GM18498 (cell line): ENCODE measurements around the gene TAS2R13.

ENCODE experiments used
- ATAC-seq: cut with Tn5 transposase; IDR thresholded peaks from one replicate; pipeline ENCODE4 v1.9.1; 2021; ENCODE audit warnings: mild to moderate bottlenecking, moderate library complexity; ENCODE audit not compliant: unreplicated experiment

Gene TAS2R13, protein sequence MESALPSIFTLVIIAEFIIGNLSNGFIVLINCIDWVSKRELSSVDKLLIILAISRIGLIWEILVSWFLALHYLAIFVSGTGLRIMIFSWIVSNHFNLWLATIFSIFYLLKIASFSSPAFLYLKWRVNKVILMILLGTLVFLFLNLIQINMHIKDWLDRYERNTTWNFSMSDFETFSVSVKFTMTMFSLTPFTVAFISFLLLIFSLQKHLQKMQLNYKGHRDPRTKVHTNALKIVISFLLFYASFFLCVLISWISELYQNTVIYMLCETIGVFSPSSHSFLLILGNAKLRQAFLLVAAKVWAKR

DNA sequence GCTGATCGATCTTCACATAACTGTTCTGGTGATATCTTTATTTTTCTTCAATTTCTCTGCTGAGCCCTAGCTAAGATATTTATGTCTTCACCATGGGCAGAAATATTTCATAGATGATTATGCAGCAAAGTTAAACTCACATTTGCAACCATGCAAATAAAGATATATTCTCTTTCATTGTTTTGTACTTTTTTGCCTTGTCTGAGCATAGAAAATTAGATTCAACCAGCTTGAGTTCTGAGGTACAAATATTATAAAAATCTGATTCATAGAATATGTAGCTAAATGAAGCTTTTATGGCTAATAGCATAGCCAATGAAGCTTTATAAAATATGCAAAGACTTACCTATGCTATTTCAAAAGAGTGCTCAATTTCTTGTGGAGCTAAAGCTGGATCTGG is at the start of gene TAS2R13:
Gene TAS2R13 (minus strand): TSS at position 101 of the 400 bp plus-strand sequence. CDS start 264 bp downstream, outside the sequence.
- no peak for ATAC-seq

DNA sequence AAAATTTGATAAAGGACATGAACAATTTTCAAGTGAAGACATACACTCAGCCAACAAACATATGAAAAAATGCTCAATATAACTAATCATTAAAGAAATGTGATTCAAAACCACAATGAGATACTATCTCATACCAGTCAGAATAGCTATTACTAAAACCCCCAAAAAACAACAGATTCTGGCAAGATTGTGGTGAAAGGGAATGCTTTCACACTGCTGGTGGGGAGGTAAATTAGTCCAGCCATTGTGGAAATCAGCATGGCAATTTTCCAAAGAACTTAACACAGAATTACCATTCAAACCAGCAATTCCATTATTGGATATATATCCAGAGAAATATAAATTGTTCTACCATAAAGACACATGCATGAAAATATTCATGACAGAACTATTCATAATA is 48.4 kb upstream of the TAS2R13 start:
- ATAC-seq: no peak

DNA sequence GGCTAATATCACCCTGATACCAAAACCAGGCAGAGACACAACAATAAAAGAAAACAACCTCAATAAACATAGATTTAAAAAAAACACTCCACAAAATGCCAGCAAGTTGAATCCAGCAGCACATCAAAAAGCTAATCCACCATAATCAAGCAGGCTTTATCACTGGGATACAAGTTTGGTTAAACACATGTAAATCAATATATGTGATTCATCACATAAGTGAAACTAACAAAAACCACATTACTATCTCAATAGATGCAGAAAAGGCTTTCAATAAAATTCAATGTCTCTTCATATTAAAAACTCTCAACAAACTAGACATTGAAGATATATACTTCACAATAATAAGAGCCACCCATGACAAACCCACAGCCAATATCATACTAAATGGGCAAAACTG is 46.7 kb upstream of the TAS2R13 start:
- no peak for ATAC-seq

DNA sequence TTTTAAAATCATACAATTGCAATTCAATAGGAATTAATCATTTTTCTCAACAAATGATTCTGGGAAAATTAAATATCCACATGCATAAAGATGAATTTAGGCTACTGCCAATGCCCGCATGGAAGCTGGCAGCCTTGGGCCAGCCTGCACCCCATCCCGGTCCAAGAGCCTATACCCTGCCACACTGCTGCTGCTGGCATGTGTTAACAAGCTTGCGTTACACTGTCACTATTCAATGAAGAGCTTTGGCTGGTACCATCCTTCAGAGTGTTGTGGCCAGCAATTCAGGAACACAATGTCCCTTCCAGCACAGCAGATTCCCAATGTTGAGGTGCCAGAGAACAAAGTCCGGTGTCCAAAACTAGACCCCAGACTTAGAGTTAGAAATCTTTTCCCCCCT is 43.3 kb upstream of the TAS2R13 start:
- no peak for ATAC-seq

DNA sequence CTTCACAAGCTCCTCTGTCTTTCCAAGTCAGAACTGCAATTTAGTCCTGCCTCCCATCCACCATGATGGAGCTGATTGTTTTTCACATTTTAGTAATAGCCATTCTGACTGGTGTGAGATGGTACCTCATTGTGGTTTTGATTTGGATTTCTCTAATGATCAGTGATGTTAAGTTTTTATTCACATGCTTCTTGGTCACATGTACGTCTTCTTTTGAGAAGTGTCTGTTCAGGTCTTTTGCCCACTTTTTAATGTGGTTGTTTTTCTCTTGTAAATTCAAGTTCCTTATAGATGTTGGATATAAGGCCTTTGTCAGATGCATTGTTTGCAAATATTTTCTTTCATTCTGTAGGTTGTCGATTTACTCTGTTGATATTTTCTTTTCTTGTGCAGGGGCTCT is 33.8 kb upstream of the TAS2R13 start:
- ATAC-seq: no peak

DNA sequence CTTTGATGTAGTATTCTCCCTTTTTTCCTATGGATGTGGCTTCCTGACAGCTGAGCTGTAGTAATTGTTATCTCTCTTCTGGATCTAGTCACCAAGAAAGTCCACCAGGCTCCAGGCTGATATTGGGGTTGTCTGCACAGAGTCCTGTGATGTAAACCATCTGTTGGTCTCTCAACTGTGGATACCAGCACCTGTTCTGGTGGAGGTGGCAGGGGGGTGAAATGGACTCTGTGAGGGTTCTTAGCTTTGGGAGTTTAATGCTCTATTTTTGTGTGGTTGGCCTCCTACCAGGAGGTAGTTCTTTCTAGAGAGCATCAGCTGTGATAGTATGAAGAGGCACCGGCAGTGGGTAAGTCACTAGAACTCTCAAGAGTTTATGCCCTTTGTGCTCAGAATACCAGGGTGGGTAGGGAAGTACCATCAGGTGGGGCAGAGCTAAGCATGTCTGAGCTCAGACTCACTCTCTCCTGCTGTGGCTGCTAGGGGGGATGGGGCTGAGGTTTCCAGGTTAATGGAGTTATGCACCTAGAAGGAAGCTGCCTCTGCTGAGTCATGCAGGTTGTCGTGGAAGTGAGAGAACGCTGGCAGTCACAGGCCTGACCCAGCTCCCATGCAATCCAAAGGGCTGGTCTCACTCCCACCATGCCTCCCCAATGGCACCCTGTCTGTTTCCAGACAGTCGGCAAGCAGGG is 32.7 kb upstream of the TAS2R13 start:
- ATAC-seq: no peak

DNA sequence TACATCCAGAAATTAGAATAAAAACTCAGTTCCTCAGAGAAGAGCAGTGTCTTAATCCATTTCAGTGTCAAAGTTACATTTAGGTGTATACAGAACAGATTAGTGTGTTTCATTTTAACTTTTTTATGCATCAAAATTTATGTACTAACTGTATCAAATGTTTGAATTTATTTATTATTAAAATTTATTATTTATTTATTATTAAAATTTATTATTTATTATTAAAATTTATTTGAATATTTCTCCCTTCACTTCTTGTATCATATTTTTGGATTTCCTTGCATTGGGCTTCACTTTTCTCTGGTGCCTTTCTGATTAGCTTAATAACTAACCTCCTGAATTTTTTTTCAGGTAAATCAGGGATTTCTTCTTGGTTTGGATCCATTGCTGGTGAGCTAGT is 32.0 kb upstream of the TAS2R13 start:
- no peak for ATAC-seq

DNA sequence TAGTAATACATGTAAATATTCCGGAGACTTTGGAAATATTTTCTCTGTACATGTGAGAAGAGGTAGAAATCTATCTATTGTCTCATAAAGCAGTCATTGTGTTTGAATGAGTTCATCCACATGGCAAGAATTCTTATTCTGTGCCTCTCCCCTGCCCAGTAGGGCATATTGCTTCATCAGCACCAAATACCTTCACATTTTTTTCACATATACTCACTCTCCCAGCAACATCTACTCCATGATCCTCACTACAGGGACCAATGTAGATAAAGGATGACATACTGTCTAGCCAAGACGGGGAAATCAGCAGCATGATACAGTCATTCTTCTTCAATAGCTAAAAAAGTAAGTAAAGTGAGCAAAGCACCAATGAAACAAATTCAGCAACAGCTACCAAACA is 31.0 kb upstream of the TAS2R13 start:
- no peak for ATAC-seq

DNA sequence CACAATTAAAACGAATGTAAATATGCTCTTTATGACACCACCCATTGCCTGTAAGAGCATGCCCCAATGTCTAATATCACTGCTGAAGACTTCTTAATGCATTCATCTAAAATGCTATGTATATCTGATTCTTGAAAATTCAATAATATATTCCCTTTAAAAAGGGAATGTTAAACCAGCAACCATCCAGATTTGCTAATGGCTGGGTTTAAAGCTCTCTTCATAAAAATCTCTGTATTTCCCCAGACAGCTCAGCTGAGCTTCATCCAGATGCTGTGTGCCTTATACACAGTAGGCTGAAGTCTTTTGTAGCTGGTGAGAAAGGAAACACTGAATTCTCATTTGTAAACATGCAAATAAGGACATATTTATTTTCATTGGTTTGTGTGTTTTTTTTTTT is 29.8 kb upstream of the TAS2R13 start, which contains the start of gene TAS2R14:
Gene TAS2R14 (minus strand): TSS at position 101 of the 400 bp plus-strand sequence. CDS start 56 bp downstream, at position 45.
- no peak for ATAC-seq

DNA sequence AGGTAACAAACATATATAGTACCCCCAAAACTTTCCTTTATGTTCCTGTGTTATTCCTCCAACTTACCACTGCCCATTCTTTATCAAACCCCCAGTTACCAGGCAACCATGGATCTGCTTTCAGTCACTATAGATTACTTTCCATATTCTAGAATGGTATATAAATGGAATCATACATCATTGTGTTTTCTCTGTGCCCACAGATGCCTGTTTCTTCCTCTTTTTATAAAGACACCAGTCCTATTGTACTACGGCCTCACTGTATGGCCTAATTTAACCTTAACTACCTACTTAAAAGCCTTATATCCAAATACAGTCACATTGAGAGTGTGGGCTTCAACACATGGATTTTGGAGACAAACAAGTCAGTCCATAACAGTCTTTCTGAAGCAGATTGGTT is 27.1 kb upstream of the TAS2R13 start:
- no peak for ATAC-seq

DNA sequence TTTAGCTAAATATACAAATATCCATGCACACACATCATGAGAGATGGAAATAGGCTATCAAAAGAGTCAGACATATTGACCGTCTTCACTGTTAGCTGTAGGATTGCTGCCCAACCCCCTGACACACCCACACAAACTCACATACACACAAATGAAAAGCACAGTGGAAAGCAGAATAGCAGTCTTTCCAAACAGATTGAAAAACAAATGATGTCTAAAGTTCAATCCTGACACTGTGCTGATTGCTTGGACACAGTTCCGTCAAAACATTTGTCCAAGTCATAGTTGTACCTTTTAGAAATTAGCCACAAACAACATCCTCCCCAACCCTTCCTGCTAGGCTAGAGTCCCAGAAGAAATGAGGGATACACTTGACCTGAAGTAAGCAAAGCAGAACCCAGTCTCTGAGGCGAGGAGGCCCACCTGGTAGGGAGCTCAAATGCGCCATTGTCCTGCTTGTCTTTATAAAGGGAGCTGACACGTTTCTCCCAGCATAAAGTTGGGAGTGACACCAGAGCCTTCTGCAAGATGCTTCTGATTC is 19.5 kb upstream of the TAS2R13 start, which contains the start of gene PRH2:
Gene PRH2 (plus strand): TSS at position 491 of the 541 bp plus-strand sequence. CDS start 38 bp downstream, at position 529.
- ATAC-seq: no peak

DNA sequence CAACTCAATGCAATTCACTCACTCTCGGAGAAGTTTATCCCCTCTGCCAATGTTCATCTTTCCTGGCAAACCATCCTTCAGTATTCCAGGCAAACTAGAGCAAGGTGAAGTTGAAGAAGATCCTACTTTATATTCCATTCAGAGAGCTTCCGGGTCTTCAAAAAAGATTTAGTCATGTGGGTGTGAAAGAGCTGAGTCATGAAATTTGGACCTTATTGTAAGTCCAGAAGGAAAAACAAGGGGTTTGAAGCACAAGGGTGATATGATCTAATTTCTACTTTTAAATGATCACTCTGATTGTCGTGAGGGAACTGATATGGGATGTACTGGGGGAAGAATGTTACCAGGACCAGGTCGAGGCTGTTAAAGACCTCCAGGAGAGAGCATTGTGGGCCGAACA is 16.9 kb upstream of the TAS2R13 start:
- ATAC-seq: no peak

DNA sequence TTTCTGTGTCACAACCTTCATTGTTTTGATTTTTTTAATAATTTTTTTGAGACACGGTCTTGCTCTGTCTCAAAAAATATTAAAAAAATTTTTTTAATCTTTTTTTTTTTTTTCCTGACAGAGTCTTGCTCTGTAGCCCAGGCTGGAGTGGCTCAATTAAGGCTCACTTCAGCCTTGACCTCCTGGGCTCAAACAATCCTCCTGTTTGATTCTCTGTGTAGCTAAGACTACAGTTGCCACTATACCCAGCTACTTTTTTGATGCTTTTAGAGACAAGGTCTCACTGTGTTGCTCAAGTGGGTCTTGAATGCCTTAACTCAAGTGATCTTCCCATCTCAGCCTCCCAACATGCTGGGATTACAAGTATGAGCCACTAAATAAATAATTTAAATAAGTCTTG is 10.4 kb upstream of the TAS2R13 start:
- no peak for ATAC-seq

DNA sequence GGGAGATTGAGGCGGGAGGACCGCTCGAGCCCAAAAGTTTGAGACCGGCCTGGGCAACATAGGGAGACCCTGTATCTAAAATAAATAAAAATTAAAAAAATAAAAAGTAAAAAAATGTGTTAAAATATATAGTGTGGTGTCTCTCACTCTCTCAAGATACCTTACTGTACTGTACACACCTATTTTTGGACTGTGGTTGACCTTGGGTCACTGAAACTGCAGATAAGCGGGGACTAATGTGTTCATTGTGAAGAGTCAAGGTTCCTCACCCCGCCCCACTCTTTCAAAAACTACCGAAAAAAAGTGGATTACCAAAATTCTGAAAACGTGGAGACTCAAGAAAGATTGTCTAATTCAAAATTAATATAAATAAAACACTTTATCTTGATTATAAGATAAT is 1.0 kb upstream of the TAS2R13 start:
- no peak for ATAC-seq

DNA sequence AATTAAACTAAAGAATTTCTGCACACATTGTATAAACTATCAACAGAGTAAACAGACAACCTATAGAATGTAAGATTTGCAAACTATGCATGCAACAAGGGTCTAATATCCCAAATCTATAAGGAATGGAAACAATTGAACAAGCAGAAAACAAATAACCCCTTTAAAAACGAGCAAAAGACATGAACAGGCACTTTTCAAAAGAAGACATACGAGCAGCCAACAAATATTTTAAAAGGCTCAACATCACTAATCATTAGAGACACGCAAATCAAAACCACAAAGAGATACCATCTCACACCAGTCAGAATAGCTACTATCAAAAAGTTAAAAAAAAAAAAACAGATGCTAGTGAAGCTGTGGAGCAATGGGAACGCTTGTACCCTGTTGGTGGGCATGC is 4.7 kb downstream of the TAS2R13 start:
- ATAC-seq: no peak

DNA sequence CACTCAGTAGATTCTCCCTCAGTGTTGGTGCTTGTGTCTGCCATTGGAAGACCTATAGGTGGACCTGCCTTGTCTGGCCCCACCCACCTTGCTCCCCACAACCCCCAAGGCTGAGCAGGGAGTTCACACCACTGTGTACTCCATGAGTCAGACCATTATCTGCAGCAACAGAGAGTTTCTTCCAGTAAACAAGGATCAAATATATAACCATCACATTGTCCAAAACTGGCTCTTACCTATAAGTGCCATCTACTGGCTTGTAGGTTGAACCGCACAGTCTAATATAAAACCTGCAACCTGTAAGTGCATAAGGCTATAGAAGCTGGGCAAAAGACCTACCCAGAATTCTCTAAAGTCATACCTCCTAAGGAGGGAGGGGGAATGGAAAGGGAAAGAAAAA is 7.9 kb downstream of the TAS2R13 start:
- no peak for ATAC-seq

DNA sequence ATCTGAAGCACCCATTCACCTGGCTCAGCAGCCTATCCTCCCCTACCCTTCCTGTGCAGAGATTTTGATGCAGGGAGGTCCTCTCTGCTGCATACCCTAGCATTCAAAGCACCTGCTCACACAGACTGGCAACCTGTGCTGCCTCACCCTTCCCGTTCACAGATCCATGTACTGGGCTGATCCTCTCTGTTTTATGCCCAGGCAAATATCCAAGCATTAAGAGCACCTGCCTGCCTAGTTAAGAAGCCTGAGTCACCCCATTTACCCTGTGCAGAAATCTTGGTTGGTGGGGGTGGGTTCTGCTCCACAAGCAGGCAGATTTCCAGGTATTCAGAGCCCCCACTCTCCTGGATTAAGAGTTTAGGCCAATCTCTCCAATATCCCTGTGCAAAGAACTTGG is 8.4 kb downstream of the TAS2R13 start:
- no peak for ATAC-seq

DNA sequence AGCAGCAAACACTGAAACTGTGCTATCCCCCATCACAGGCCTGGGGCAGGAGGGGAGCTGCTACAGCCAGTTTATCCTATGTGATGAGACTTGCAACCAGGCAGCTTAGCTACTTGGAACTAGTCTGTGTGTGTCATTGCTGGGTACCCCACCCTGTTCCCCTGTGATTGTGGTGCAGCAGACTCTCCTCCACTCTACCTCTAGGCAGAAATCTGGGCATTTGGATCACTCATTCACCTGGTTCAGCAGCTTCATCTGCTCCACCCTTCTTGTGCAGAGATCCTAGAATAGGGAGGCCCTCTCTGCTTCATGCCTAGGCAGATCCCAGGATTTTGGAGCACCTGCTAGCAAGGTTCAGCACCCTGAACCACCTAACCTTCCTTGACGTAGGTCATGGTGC is 8.8 kb downstream of the TAS2R13 start:
- ATAC-seq: no peak

DNA sequence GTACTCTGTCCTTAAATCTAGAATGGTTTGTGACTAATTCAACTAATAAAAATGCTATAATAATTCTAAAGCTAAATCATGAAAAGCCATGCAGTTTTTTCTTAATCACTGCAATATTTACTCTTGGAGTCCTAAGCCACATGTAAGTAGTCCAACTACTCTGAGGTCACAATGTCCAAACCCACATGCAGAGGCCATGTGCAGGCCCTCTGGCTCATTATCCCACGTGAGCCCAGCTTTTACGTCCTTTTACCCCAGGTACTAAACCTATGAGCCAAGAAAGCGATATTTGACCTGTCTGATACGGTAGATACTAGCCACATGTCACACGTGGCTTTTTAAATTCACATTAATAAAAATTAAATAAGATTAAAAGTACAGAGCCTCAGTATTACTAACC is 12.5 kb downstream of the TAS2R13 start:
- no peak for ATAC-seq

DNA sequence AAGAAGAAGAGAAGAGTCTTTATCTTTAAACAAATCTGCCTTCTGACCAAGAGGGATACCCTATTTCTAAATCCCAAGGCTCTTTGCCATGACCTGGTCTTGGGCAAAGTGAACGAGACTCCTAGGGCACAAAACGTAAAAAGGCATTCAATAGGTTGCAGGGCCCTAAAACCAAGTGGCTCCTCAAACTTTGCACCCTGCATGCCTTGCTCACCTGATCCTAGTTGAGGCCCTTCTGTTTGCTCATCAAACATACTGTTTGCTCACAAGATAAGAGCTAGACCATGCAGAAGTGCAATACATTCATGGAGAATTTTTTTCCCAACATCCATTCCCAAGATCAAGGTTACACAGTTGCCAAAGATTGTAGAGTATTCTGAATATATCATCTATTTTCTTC is 17.4 kb downstream of the TAS2R13 start:
- no peak for ATAC-seq

DNA sequence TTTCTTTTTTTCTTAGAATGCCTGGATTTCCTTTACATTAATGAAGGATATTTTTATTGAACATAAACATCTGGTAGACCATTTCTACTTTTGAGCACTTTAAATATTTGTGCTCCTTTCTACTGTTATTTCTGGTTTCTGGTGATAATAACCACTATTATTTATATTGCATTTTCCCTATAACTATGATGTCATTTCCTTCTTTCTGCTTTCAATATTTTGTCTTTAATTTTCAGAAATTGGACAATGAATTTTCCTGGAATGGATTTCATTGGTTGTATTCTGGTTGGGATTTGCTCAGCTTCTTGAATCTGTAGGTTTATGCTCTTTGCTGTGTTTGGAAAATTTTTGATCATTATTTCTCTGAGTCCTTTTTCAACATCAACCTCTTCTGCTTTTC is 20.1 kb downstream of the TAS2R13 start:
- ATAC-seq: no peak

DNA sequence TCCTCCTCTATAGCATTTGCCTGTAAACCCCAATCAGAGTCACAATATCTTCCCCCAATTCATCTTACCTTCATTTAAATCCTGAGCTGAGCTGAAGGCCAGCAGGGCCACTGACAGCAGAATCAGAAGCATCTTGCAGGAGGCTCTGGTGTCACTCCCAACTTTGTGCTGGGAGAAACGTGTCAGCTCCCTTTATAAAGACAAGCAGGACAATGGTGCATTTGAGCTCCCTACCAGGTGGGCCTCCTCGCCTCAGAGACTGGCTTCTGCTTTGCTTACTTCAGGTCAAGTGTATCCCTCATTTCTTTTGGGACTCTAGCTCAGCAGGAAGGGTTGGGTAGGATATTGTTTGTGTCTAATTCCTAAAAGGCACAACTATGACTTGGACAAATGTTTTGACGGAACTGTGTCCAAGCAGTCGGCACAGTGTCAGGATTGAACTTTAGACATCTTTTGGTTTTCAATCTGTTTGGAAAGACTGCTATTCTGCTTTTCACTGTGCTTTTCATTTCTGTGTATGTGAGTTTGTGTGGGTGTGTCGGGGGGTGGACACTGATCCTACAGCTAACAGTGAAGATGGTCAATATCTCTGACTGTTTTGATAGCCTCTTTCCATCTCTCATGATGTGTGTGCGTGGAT is 25.2 kb downstream of the TAS2R13 start, which contains the start of gene PRH1:
Gene PRH1 (minus strand): TSS at position 170 of the 640 bp plus-strand sequence. CDS start 38 bp downstream, at position 132.
- no peak for ATAC-seq
